ENCODE measurements around the gene GPR173.
A peak's percentile ranks its signal among the peaks of the same experiment; 100 is the strongest.

The GPR173 gene

GRCh38 chrX:53071604-53072417 is 23.2 kb downstream of the GPR173 start:
- peak; percentile 55 for DNase-seq (ENCODE audit: low spot score)

GRCh38 chrX:53072418-53073114 is 24.0 kb downstream of the GPR173 start:
- no peak for DNase-seq (ENCODE audit: low spot score)

GRCh38 chrX:53073115-53073586 is 24.6 kb downstream of the GPR173 start:
- no peak for DNase-seq (ENCODE audit: low spot score)

- DNase-seq (ENCODE audit: low spot score), result no peak
Measured at GRCh38 chrX:53075011-53075410, 26.4 kb downstream of the GPR173 start.

- DNase-seq (ENCODE audit: low spot score), result no peak
Measured at GRCh38 chrX:53076671-53077070, 28.1 kb downstream of the GPR173 start.

GRCh38 chrX:53077207-53078197 is 28.9 kb downstream of the GPR173 start:
- DNase-seq (ENCODE audit: low spot score), result no peak

GRCh38 chrX:53078943-53079342 is 30.4 kb downstream of the GPR173 start:
- no peak for DNase-seq (ENCODE audit: low spot score)

- DNase-seq (ENCODE audit: low spot score), result no peak
Measured at GRCh38 chrX:53080628-53081580, 32.3 kb downstream of the GPR173 start.

- peak; percentile 91 for DNase-seq (ENCODE audit: low spot score)
Measured at GRCh38 chrX:53081925-53082772, 33.6 kb downstream of the GPR173 start, which contains the start of gene TSPYL2. Gene TSPYL2 (plus strand): TSS chrX:53082367. CDS start chrX:53082499, 132 bp downstream.

GRCh38 chrX:53082773-53083616 is 34.4 kb downstream of the GPR173 start:
- no peak for DNase-seq (ENCODE audit: low spot score)

- DNase-seq (ENCODE audit: low spot score), result no peak
Measured at GRCh38 chrX:53084043-53084570, 35.5 kb downstream of the GPR173 start.

GRCh38 chrX:53084863-53085262 is 36.3 kb downstream of the GPR173 start:
- DNase-seq (ENCODE audit: low spot score), result no peak

GRCh38 chrX:53085661-53086229 is 37.2 kb downstream of the GPR173 start:
- DNase-seq (ENCODE audit: low spot score), result no peak

- no peak for DNase-seq (ENCODE audit: low spot score)
Measured at GRCh38 chrX:53086464-53086863, 37.9 kb downstream of the GPR173 start.

- no peak for DNase-seq (ENCODE audit: low spot score)
Measured at GRCh38 chrX:53087388-53087831, 38.8 kb downstream of the GPR173 start.

- peak; percentile 77 for DNase-seq (ENCODE audit: low spot score)
Measured at GRCh38 chrX:53088136-53088974, 39.8 kb downstream of the GPR173 start.

GRCh38 chrX:53089224-53089842 is 40.7 kb downstream of the GPR173 start:
- DNase-seq (ENCODE audit: low spot score), result peak; percentile 44
